Neuronal stem cell (in vitro differentiated cells): ENCODE measurements around the gene ACHE.

ENCODE experiments used
- DNase-seq: peaks from one replicate; pipeline ENCODE4 v3.0.0-alpha.2; 2013; ENCODE audit warnings: low spot score
- H2AFZ ChIP-seq: one replicate; pipeline ENCODE4 v1.6.1; 2013; ENCODE audit warnings: mild to moderate bottlenecking, low read length, inconsistent platforms
- H2AK5ac ChIP-seq: 2 replicates; pipeline ENCODE4 v1.6.1; 2013; ENCODE audit warnings: low read depth, mild to moderate bottlenecking, inconsistent platforms, low read length, moderate library complexity, mixed read lengths
- H2BK120ac ChIP-seq: 2 replicates; pipeline ENCODE4 v1.6.1; 2013; ENCODE audit warnings: low read depth, mild to moderate bottlenecking, inconsistent platforms, low read length, moderate library complexity, mixed read lengths
- H2BK12ac ChIP-seq: one replicate; pipeline ENCODE4 v1.6.1; 2013; ENCODE audit warnings: low read length, inconsistent platforms
- H2BK15ac ChIP-seq: 2 replicates; pipeline ENCODE4 v1.6.1; 2013; ENCODE audit warnings: mild to moderate bottlenecking, low read length, inconsistent platforms, mixed read lengths
- H2BK5ac ChIP-seq: one replicate; pipeline ENCODE4 v1.6.1; 2013; ENCODE audit warnings: inconsistent platforms, mild to moderate bottlenecking, low read length, moderate library complexity
- H3K14ac ChIP-seq: one replicate; pipeline ENCODE4 v1.6.1; 2013; ENCODE audit warnings: low read length, inconsistent platforms
- H3K18ac ChIP-seq: 2 replicates; pipeline ENCODE4 v1.6.1; 2013; ENCODE audit warnings: low read length, inconsistent platforms
- H3K23ac ChIP-seq: 2 replicates; pipeline ENCODE4 v1.6.1; 2013; ENCODE audit warnings: low read depth, mild to moderate bottlenecking, mixed read lengths, low read length, inconsistent platforms; ENCODE audit not compliant: poor library complexity
- H3K27ac ChIP-seq: replicated peaks from 3 replicates; pipeline ENCODE4 v1.5.1; 2013; ENCODE audit warnings: low read length, inconsistent platforms
- H3K27me3 ChIP-seq, 3 experiments: 2 replicates each; pipeline ENCODE4 v1.6.1; 2013; ENCODE audit warnings: low read length in 3 of 3, mild to moderate bottlenecking in 2 of 3, inconsistent platforms in 1 of 3, low read depth in 1 of 3, mixed read lengths in 1 of 3, moderate library complexity in 1 of 3; ENCODE audit not compliant: control insufficient read depth in 3 of 3, insufficient read depth in 3 of 3
- H3K36me3 ChIP-seq, 2 donors: replicated peaks in 1 of 2; 2 replicates each; pipeline ENCODE4 v1.6.1; 2013; ENCODE audit warnings: low read length in 2 of 2; ENCODE audit not compliant: control insufficient read depth in 2 of 2, insufficient read depth in 2 of 2
- H3K4ac ChIP-seq: 2 replicates; pipeline ENCODE4 v1.6.1; 2013; ENCODE audit warnings: inconsistent platforms, mild to moderate bottlenecking, low read length, moderate library complexity
- H3K4me1 ChIP-seq, 2 donors: 1 replicate in 1 of 2; 2 replicates in 1 of 2; pipeline ENCODE4 v1.6.1; 2013; ENCODE audit warnings: low read length in 2 of 2, low read depth in 1 of 2; ENCODE audit not compliant: control insufficient read depth in 2 of 2, insufficient read depth in 1 of 2
- H3K4me2 ChIP-seq: one replicate; pipeline ENCODE4 v1.6.1; 2013; ENCODE audit warnings: mild to moderate bottlenecking, low read length, inconsistent platforms; ENCODE audit not compliant: insufficient read depth, poor library complexity, severe bottlenecking
- H3K4me3 ChIP-seq, 2 donors: 2 replicates each; pipeline ENCODE4 v1.5.1; 2013; ENCODE audit warnings: low read length in 2 of 2, mild to moderate bottlenecking in 2 of 2, inconsistent platforms in 1 of 2, moderate library complexity in 1 of 2
- H3K79me1 ChIP-seq: one replicate; pipeline ENCODE4 v1.6.1; 2013; ENCODE audit warnings: low read depth, mild to moderate bottlenecking, inconsistent platforms, low read length, moderate library complexity
- H3K9ac ChIP-seq: one replicate; pipeline ENCODE4 v1.6.1; 2013; ENCODE audit warnings: mild to moderate bottlenecking, low read depth, low read length, inconsistent platforms; ENCODE audit not compliant: poor library complexity
- H3K9me3 ChIP-seq, 2 donors: replicated peaks in 1 of 2; 2 replicates each; pipeline versions ENCODE3 to v1.6.1; 2013; ENCODE audit warnings: low read length in 2 of 2, mild to moderate bottlenecking in 2 of 2, inconsistent platforms in 1 of 2, low read depth in 1 of 2, mixed read lengths in 1 of 2, moderate library complexity in 1 of 2; ENCODE audit not compliant: control insufficient read depth in 2 of 2, insufficient read depth in 1 of 2
- H4K8ac ChIP-seq: one replicate; pipeline ENCODE4 v1.6.1; 2013; ENCODE audit warnings: low read depth, mild to moderate bottlenecking, inconsistent platforms, low read length, moderate library complexity
- H4K91ac ChIP-seq: one replicate; pipeline ENCODE4 v1.6.1; 2013; ENCODE audit warnings: low read length, low read depth, mild to moderate bottlenecking, inconsistent platforms; ENCODE audit not compliant: poor library complexity
- WGBS, 2 donors: extraction: QIAGEN DNeasy Blood & Tissue Kit; methylation state at CpG; one replicate each; pipeline ENCODE4 v1.1.7; 2013; ENCODE audit warnings: missing lambda C conversion rate in 2 of 2, mixed read lengths in 1 of 2; ENCODE audit not compliant: insufficient read length in 2 of 2, insufficient replicate concordance in 1 of 2; ENCODE audit errors: extremely low coverage in 2 of 2; 5-methylcytosine and 5-hydroxymethylcytosine counted together

ACHE gene

DNA sequence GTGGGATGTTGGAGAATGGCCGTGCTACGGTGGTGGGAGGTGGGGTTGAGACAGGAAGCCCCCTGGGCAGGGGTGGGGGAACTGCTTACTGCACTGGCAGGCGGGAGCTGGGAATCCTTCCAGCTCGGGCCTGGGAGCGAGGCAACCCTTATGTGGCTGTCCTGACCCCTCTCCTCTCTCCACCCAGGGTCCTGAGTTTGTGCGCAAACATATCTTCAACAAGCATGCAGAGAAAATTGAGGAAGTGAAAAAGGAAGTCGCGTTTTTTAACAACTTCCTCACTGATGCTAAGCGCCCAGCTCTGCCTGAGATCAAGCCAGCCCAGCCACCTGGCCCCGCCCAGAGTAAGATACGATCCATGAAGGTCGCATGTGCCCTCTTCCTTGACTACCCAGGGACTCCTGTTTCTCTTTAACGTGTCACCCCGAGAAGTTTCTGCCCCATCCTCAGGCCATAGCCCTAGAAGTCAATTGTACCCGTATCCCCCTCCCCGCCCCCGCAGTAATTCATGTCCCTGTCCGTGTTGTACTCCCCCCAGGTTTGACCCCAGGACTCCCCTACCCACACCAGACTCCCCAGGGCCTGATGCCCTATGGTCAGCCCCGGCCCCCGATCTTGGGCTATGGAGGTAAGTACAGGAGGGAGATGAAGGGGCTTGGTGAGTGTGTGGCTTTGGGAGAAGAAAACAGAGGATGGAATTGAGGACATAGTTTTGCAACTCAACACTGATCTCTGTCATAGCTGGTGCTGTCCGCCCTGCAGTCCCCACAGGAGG is 8.0 kb downstream of the ACHE start:
- H4K91ac ChIP-seq = no peak overlapping the region
- H3K18ac ChIP-seq = no peak overlapping the region
- H3K4me1 ChIP-seq = peaks cover 16 to 19% of the 10 kb centered on the region in 2 donors
- H3K4me3 ChIP-seq = no peak overlapping the region
- H2BK15ac ChIP-seq = no peak overlapping the region
- H3K4me2 ChIP-seq = peak overlapping the region; percentile 13
- no peak overlapping the region for H3K14ac ChIP-seq
- no peak overlapping the region for H4K8ac ChIP-seq
- H3K27me3 ChIP-seq = no peaks in the 10 kb centered on the region
- no peak overlapping the region for H2AK5ac ChIP-seq
- H2BK12ac ChIP-seq = no peak overlapping the region
- no peaks in the 10 kb centered on the region for H3K9me3 ChIP-seq
- no peak overlapping the region for H2AFZ ChIP-seq
- peak overlapping the region; percentile 4 for H3K27ac ChIP-seq
- H3K23ac ChIP-seq = peak overlapping the region; percentile 8
- H3K36me3 ChIP-seq = peaks cover 55 to 63% of the 10 kb centered on the region in 2 donors
- H3K79me1 ChIP-seq = peaks cover 8% of the 10 kb centered on the region
- no peak overlapping the region for H3K4ac ChIP-seq
- no peak overlapping the region for H3K9ac ChIP-seq
- no CpG with 5 or more reads among the region's 21 CpGs for WGBS, 2 donors
- no peak for DNase-seq
- no peak overlapping the region for H2BK120ac ChIP-seq
- H2BK5ac ChIP-seq = no peak overlapping the region

GRCh38 chr7:100886936-100887515 is 8.7 kb downstream of the ACHE start:
- peaks cover 15 to 16% of the 10 kb centered on the region in 2 donors for H3K4me1 ChIP-seq
- H3K36me3 ChIP-seq = peaks cover 59 to 70% of the 10 kb centered on the region in 2 donors
- no peak overlapping the region for H3K27ac ChIP-seq
- no peaks in the 10 kb centered on the region for H3K27me3 ChIP-seq
- H3K4me3 ChIP-seq = no peak overlapping the region
- H3K14ac ChIP-seq = no peak overlapping the region
- WGBS, 2 donors = no CpG with 5 or more reads among the region's 25 CpGs
- H2BK5ac ChIP-seq = no peak overlapping the region
- peak overlapping the region; percentile 30 for H2BK12ac ChIP-seq
- H3K4me2 ChIP-seq = no peak overlapping the region
- no peak overlapping the region for H4K8ac ChIP-seq
- no peak overlapping the region for H3K18ac ChIP-seq
- no peak overlapping the region for H2AK5ac ChIP-seq
- H3K4ac ChIP-seq = no peak overlapping the region
- H2BK15ac ChIP-seq = no peak overlapping the region
- H2BK120ac ChIP-seq = no peak overlapping the region
- H4K91ac ChIP-seq = no peak overlapping the region
- H3K9ac ChIP-seq = no peak overlapping the region
- peak overlapping the region; percentile 53 for H3K23ac ChIP-seq
- no peaks in the 10 kb centered on the region for H3K9me3 ChIP-seq
- DNase-seq = no peak
- peaks cover 11% of the 10 kb centered on the region for H3K79me1 ChIP-seq
- H2AFZ ChIP-seq = no peak overlapping the region

GRCh38 chr7:100886142-100886935 is 9.3 kb downstream of the ACHE start:
- Histone ChIP-seq H3K4me2 (no peak overlapping the region), H2BK5ac (no peak overlapping the region), H4K91ac (no peak overlapping the region), H3K36me3 (peaks cover 66 to 77% of the 10 kb centered on the region in 2 donors), H2BK15ac (no peak overlapping the region), H3K4ac (no peak overlapping the region), H3K18ac (no peak overlapping the region), H3K4me3 (no peak overlapping the region), H2AK5ac (no peak overlapping the region), H3K79me1 (peaks cover 17% of the 10 kb centered on the region), H2BK12ac (no peak overlapping the region), H3K9me3 (no peaks in the 10 kb centered on the region), H3K14ac (no peak overlapping the region), H3K27ac (no peak overlapping the region), H3K27me3 (no peaks in the 10 kb centered on the region), H4K8ac (no peak overlapping the region), H3K4me1 (peaks cover 10 to 16% of the 10 kb centered on the region in 2 donors), H2AFZ (no peak overlapping the region), H3K23ac (peak overlapping the region; percentile 53), H3K9ac (peak overlapping the region; percentile 36), H2BK120ac (no peak overlapping the region)
- no CpG with 5 or more reads among the region's 27 CpGs for WGBS, 2 donors
- no peak for DNase-seq
